ENCODE results near the gene MAP2K1.
"Not testable (repeated sequence)": the region's sequence is repeated elsewhere in the genome, so short reads cannot be mapped to it uniquely, and the experiment has no call there.

MAP2K1 gene

GRCh38 chr15:66387163-66388042 is 691 bp downstream of the MAP2K1 start:
- intact Hi-C loops (cut with micrococcal nuclease): loop anchor here (2.0 kb wide), 2 partner anchors 109 to 117 kb away; partner anchors contain the start of genes RPL4, SNAPC5 and ZWILCH
- H3K9me3 Mint-ChIP-seq: no peaks in the 10 kb centered on the region
- H3K36me3 Mint-ChIP-seq (ENCODE audit: low read depth): peaks cover 43% of the 10 kb centered on the region
- H3K4me1 Mint-ChIP-seq (ENCODE audit: low read depth): peaks cover 65% of the 10 kb centered on the region
- no peaks in the 10 kb centered on the region for H3K27me3 Mint-ChIP-seq
- peak overlapping the region; percentile 92 for H3K27ac Mint-ChIP-seq
- peak overlapping the region; percentile 85 for H3K4me3 Mint-ChIP-seq

- Mint-ChIP-seq H3K4me1 (ENCODE audit: low read depth) (peaks cover 69% of the 10 kb centered on the region), H3K27me3 (no peaks in the 10 kb centered on the region), H3K27ac (peak overlapping the region; percentile 92), H3K36me3 (ENCODE audit: low read depth) (peaks cover 47% of the 10 kb centered on the region), H3K9me3 (no peaks in the 10 kb centered on the region), H3K4me3 (peak overlapping the region; percentile 85)
- intact Hi-C loops (cut with micrococcal nuclease): no loop called here
Observed at GRCh38 chr15:66388043-66388363, 1.3 kb downstream of the MAP2K1 start.

GRCh38 chr15:66388576-66388975 is 1.9 kb downstream of the MAP2K1 start:
- intact Hi-C loops (cut with micrococcal nuclease): no loop called here
- Mint-ChIP-seq H3K4me1 (ENCODE audit: low read depth) (peaks cover 74% of the 10 kb centered on the region), H3K27me3 (no peaks in the 10 kb centered on the region), H3K4me3 (peak overlapping the region; percentile 37), H3K27ac (peak overlapping the region; percentile 45), H3K36me3 (ENCODE audit: low read depth) (peaks cover 49% of the 10 kb centered on the region), H3K9me3 (no peaks in the 10 kb centered on the region)

- intact Hi-C loops (cut with micrococcal nuclease): no loop called here
- H3K27me3 Mint-ChIP-seq: no peaks in the 10 kb centered on the region
Observed at GRCh38 chr15:66389098-66389858, 2.6 kb downstream of the MAP2K1 start.

GRCh38 chr15:66389859-66390381 is 3.2 kb downstream of the MAP2K1 start:
- Mint-ChIP-seq H3K27ac (peak overlapping the region; percentile 63), H3K36me3 (ENCODE audit: low read depth) (peaks cover 49% of the 10 kb centered on the region), H3K27me3 (no peaks in the 10 kb centered on the region), H3K4me1 (ENCODE audit: low read depth) (peaks cover 83% of the 10 kb centered on the region), H3K9me3 (no peaks in the 10 kb centered on the region), H3K4me3 (peak overlapping the region; percentile 34)
- intact Hi-C loops (cut with micrococcal nuclease): loop anchor here (5.0 kb wide), 1 partner anchor 37 kb away; no protein-coding TSS in a partner anchor

More at GRCh38 chr15:66389098-66389858, 2.6 kb downstream of the MAP2K1 start:
- H3K9me3 Mint-ChIP-seq: no peaks in the 10 kb centered on the region
- H3K4me1 Mint-ChIP-seq (ENCODE audit: low read depth): peaks cover 81% of the 10 kb centered on the region
- H3K4me3 Mint-ChIP-seq: peak overlapping the region; percentile 37
- H3K36me3 Mint-ChIP-seq (ENCODE audit: low read depth): peaks cover 49% of the 10 kb centered on the region
- peak overlapping the region; percentile 45 for H3K27ac Mint-ChIP-seq

- intact Hi-C loops (cut with micrococcal nuclease): loop anchor here (5.0 kb wide), 1 partner anchor 37 kb away; no protein-coding TSS in a partner anchor
- Mint-ChIP-seq H3K27me3 (no peaks in the 10 kb centered on the region), H3K27ac (peak overlapping the region; percentile 63), H3K36me3 (ENCODE audit: low read depth) (peaks cover 56% of the 10 kb centered on the region), H3K9me3 (no peaks in the 10 kb centered on the region), H3K4me1 (ENCODE audit: low read depth) (peaks cover 82% of the 10 kb centered on the region), H3K4me3 (peak overlapping the region; percentile 34)
Observed at GRCh38 chr15:66390678-66391077, 4.0 kb downstream of the MAP2K1 start.

- H3K36me3 Mint-ChIP-seq (ENCODE audit: low read depth): peaks cover 60% of the 10 kb centered on the region
- peaks cover 89% of the 10 kb centered on the region for H3K4me1 Mint-ChIP-seq (ENCODE audit: low read depth)
- not testable (repeated sequence) for H3K27me3 Mint-ChIP-seq, H3K9me3 Mint-ChIP-seq, H3K4me3 Mint-ChIP-seq
- peak overlapping the region; percentile 32 for H3K27ac Mint-ChIP-seq
- intact Hi-C loops (cut with micrococcal nuclease): loop anchor here (5.0 kb wide), 1 partner anchor 34 kb away; no protein-coding TSS in a partner anchor
Observed at GRCh38 chr15:66393037-66393436, 6.3 kb downstream of the MAP2K1 start.

GRCh38 chr15:66394472-66394871 is 7.8 kb downstream of the MAP2K1 start:
- Mint-ChIP-seq H3K9me3 (no peaks in the 10 kb centered on the region), H3K4me1 (ENCODE audit: low read depth) (peaks cover 83% of the 10 kb centered on the region), H3K36me3 (ENCODE audit: low read depth) (peaks cover 67% of the 10 kb centered on the region), H3K27ac (no peak overlapping the region), H3K4me3 (no peak overlapping the region), H3K27me3 (no peaks in the 10 kb centered on the region)
- intact Hi-C loops (cut with micrococcal nuclease): loop anchor here (5.0 kb wide), 1 partner anchor 33 kb away; no protein-coding TSS in a partner anchor

- H3K36me3 Mint-ChIP-seq (ENCODE audit: low read depth): peaks cover 70% of the 10 kb centered on the region
- H3K4me3 Mint-ChIP-seq: no peak overlapping the region
- peaks cover 81% of the 10 kb centered on the region for H3K4me1 Mint-ChIP-seq (ENCODE audit: low read depth)
- intact Hi-C loops (cut with micrococcal nuclease): loop anchor here (5.0 kb wide), 1 partner anchor 32 kb away; no protein-coding TSS in a partner anchor
- peak overlapping the region; percentile 4 for H3K27ac Mint-ChIP-seq
- no peaks in the 10 kb centered on the region for H3K27me3 Mint-ChIP-seq
- no peaks in the 10 kb centered on the region for H3K9me3 Mint-ChIP-seq
Observed at GRCh38 chr15:66394915-66395314, 8.2 kb downstream of the MAP2K1 start.

GRCh38 chr15:66399276-66399675 is 12.6 kb downstream of the MAP2K1 start:
- Mint-ChIP-seq H3K36me3 (ENCODE audit: low read depth) (peaks cover 66% of the 10 kb centered on the region), H3K27ac (no peak overlapping the region), H3K4me3 (no peak overlapping the region)

GRCh38 chr15:66400351-66400774 is 13.7 kb downstream of the MAP2K1 start:
- intact Hi-C loops (cut with micrococcal nuclease): no loop called here
- peaks cover 76% of the 10 kb centered on the region for H3K4me1 Mint-ChIP-seq (ENCODE audit: low read depth)
- no peak overlapping the region for H3K27ac Mint-ChIP-seq
- H3K36me3 Mint-ChIP-seq (ENCODE audit: low read depth): peaks cover 68% of the 10 kb centered on the region
- H3K9me3 Mint-ChIP-seq: no peaks in the 10 kb centered on the region
- no peaks in the 10 kb centered on the region for H3K27me3 Mint-ChIP-seq
- no peak overlapping the region for H3K4me3 Mint-ChIP-seq

More at GRCh38 chr15:66399276-66399675, 12.6 kb downstream of the MAP2K1 start:
- Mint-ChIP-seq H3K9me3 (no peaks in the 10 kb centered on the region), H3K27me3 (no peaks in the 10 kb centered on the region), H3K4me1 (ENCODE audit: low read depth) (peaks cover 79% of the 10 kb centered on the region)
- intact Hi-C loops (cut with micrococcal nuclease): no loop called here

GRCh38 chr15:66401130-66402021 is 14.7 kb downstream of the MAP2K1 start:
- Mint-ChIP-seq H3K27ac (no peak overlapping the region), H3K4me1 (ENCODE audit: low read depth) (peaks cover 74% of the 10 kb centered on the region), H3K4me3 (no peak overlapping the region), H3K9me3 (no peaks in the 10 kb centered on the region), H3K27me3 (no peaks in the 10 kb centered on the region), H3K36me3 (ENCODE audit: low read depth) (peaks cover 57% of the 10 kb centered on the region)
- intact Hi-C loops (cut with micrococcal nuclease): no loop called here

- no peaks in the 10 kb centered on the region for H3K9me3 Mint-ChIP-seq
- no peak overlapping the region for H3K4me3 Mint-ChIP-seq
- intact Hi-C loops (cut with micrococcal nuclease): no loop called here
- H3K36me3 Mint-ChIP-seq (ENCODE audit: low read depth): peaks cover 44% of the 10 kb centered on the region
- H3K27me3 Mint-ChIP-seq: no peaks in the 10 kb centered on the region
- peaks cover 78% of the 10 kb centered on the region for H3K4me1 Mint-ChIP-seq (ENCODE audit: low read depth)
- no peak overlapping the region for H3K27ac Mint-ChIP-seq
Observed at GRCh38 chr15:66402761-66403284, 16.1 kb downstream of the MAP2K1 start.

All from dendritic cell treated with granulocyte-macrophage colony-stimulating factor and Interleukin-4, amounts not matched to agents 40 ng/mL and 50 ng/mL, for 4 days (primary cell).